HEK293T (cell line): ENCODE data around the gene GABRG3.

ENCODE experiments used
- CTCF ChIA-PET: fragments of 350-600 bp; formaldehyde crosslinking; extraction: SDS; loops from one replicate; lab custom pipeline; 2021; ENCODE audit warnings: antibody characterized with exemption, inconsistent platforms; lab: Yijun Ruan, JAX
- POLR2A ChIA-PET: fragments of 350-600 bp; formaldehyde crosslinking; extraction: SDS; loops from one replicate; lab custom pipeline; 2020; ENCODE audit warnings: antibody characterized with exemption, inconsistent platforms; lab: Yijun Ruan, JAX
- DNase-seq: peaks from one replicate; pipeline ENCODE4 v3.0.0; 2012; ENCODE audit warnings: mixed read lengths; ENCODE audit errors: extremely low spot score
- ARNT ChIP-seq: fragments of 450-650 bp; IDR thresholded peaks from 2 replicates; pipeline ENCODE4 v1.6.1; 2017; ENCODE audit warnings: mild to moderate bottlenecking
- BHLHE40 ChIP-seq: fragments of 450-650 bp; IDR thresholded peaks from 2 replicates; pipeline ENCODE4 v1.6.1; 2016; ENCODE audit warnings: mild to moderate bottlenecking, moderate library complexity, borderline replicate concordance
- CTBP1 ChIP-seq: fragments of 450-650 bp; IDR thresholded peaks from 2 replicates; pipeline ENCODE4 v1.6.1; 2016; ENCODE audit warnings: borderline replicate concordance
- ELF4 ChIP-seq: fragments of 450-650 bp; IDR thresholded peaks from 2 replicates; pipeline ENCODE4 v1.6.1; 2017; ENCODE audit warnings: antibody characterized with exemption
- FOXA1 ChIP-seq: fragments of 450-650 bp; IDR thresholded peaks from 2 replicates; pipeline ENCODE4 v1.6.1; 2016; ENCODE audit warnings: mild to moderate bottlenecking
- FOXK2 ChIP-seq: fragments of 450-650 bp; IDR thresholded peaks from 2 replicates; pipeline ENCODE4 v1.6.1; 2016; ENCODE audit warnings: mild to moderate bottlenecking
- FOXM1 ChIP-seq: fragments of 450-650 bp; IDR thresholded peaks from 2 replicates; pipeline ENCODE4 v1.6.1; 2017; ENCODE audit warnings: mild to moderate bottlenecking, borderline replicate concordance
- HDGF ChIP-seq: fragments of 450-650 bp; IDR thresholded peaks from 2 replicates; pipeline ENCODE4 v1.6.1; 2017; ENCODE audit warnings: antibody characterized with exemption, borderline replicate concordance
- L3MBTL2 ChIP-seq: fragments of 450-650 bp; conservative IDR thresholded peaks from 2 replicates; pipeline ENCODE4 v1.6.1; 2016; ENCODE audit warnings: mild to moderate bottlenecking
- LEF1 ChIP-seq: fragments of 450-650 bp; IDR thresholded peaks from 2 replicates; pipeline ENCODE4 v1.6.1; 2017; ENCODE audit warnings: mild to moderate bottlenecking, borderline replicate concordance
- NFRKB ChIP-seq: fragments of 450-650 bp; IDR thresholded peaks from 2 replicates; pipeline ENCODE4 v1.6.1; 2016; ENCODE audit warnings: mild to moderate bottlenecking, moderate library complexity
- PKNOX1 ChIP-seq: fragments of 450-650 bp; IDR thresholded peaks from 2 replicates; pipeline ENCODE4 v1.6.1; 2016
- SP1 ChIP-seq: fragments of 450-650 bp; IDR thresholded peaks from 2 replicates; pipeline ENCODE4 v1.6.1; 2017
- SUZ12 ChIP-seq: fragments of 450-650 bp; IDR thresholded peaks from 2 replicates; pipeline ENCODE4 v1.6.1; 2016; ENCODE audit warnings: mild to moderate bottlenecking
- TARDBP ChIP-seq: fragments of 450-650 bp; IDR thresholded peaks from 2 replicates; pipeline ENCODE4 v1.6.1; 2016
- ZNF384 ChIP-seq: fragments of 450-650 bp; IDR thresholded peaks from 2 replicates; pipeline ENCODE4 v1.6.1; 2016

Gene GABRG3

GRCh38 chr15:27121672-27122071 lies 150.7 kb downstream of the GABRG3 start:
- no peak for DNase-seq
- TF ChIP-seq FOXM1, result no peak
- no peak for TF ChIP-seq TARDBP
- no peak for TF ChIP-seq CTBP1
- ChIA-PET CTCF (no interaction called here), POLR2A (no interaction called here)

GRCh38 chr15:27123291-27123690 lies 152.3 kb downstream of the GABRG3 start:
- TF ChIP-seq ZNF384, result no peak
- no peak for TF ChIP-seq TARDBP
- TF ChIP-seq SP1, result no peak
- TF ChIP-seq NFRKB, result no peak
- no peak for TF ChIP-seq FOXK2
- no peak for TF ChIP-seq LEF1
- TF ChIP-seq BHLHE40, result no peak
- TF ChIP-seq SUZ12, result no peak
- ChIA-PET CTCF (no interaction called here), POLR2A (no interaction called here)
- DNase-seq, result no peak

- CTCF ChIA-PET, result no interaction called here
Measured at GRCh38 chr15:27123808-27124207, 152.8 kb downstream of the GABRG3 start.

GRCh38 chr15:27124287-27124871 lies 153.4 kb downstream of the GABRG3 start:
- DNase-seq, result no peak
- ChIA-PET CTCF (no interaction called here), POLR2A (no interaction called here)
- TF ChIP-seq SUZ12 (no peak), CTBP1 (no peak), PKNOX1 (no peak), FOXK2 (no peak), BHLHE40 (no peak)

More at GRCh38 chr15:27123808-27124207, 152.8 kb downstream of the GABRG3 start:
- TF ChIP-seq HDGF (no peak), ZNF384 (no peak), FOXK2 (no peak), LEF1 (no peak), ELF4 (no peak), NFRKB (no peak), ARNT (no peak), TARDBP (no peak), FOXA1 (no peak), SUZ12 (no peak), CTBP1 (no peak), L3MBTL2 (no peak)
- DNase-seq, result no peak
- POLR2A ChIA-PET, result no interaction called here

- no peak for DNase-seq
- TF ChIP-seq PKNOX1 (no peak), LEF1 (no peak), NFRKB (no peak), ZNF384 (no peak), CTBP1 (no peak), SUZ12 (no peak), FOXA1 (no peak), TARDBP (no peak), SP1 (no peak), BHLHE40 (no peak), ARNT (no peak), ELF4 (no peak), FOXM1 (no peak), HDGF (no peak), FOXK2 (no peak), L3MBTL2 (no peak)
- CTCF ChIA-PET, result no interaction called here
- POLR2A ChIA-PET, result no interaction called here
Measured at GRCh38 chr15:27125185-27125584, 154.2 kb downstream of the GABRG3 start.

- CTCF ChIA-PET, result no interaction called here
- TF ChIP-seq FOXM1 (no peak), ARNT (no peak), BHLHE40 (no peak), FOXA1 (no peak), PKNOX1 (no peak), FOXK2 (no peak)
- POLR2A ChIA-PET, result no interaction called here
Measured at GRCh38 chr15:27126449-27126848, 155.5 kb downstream of the GABRG3 start.

More at GRCh38 chr15:27126449-27126848, 155.5 kb downstream of the GABRG3 start:
- no peak for DNase-seq
